SK-N-SH (cell line): ENCODE measurements around the gene DUSP5. TPM values are rescaled to one million over a fixed set of nuclear protein-coding genes. Genes with fewer than 3 reads are reported as not detected.

Experiments
- CTCF ChIA-PET: fragments of 300-600, 350-600 bp; formaldehyde crosslinking; extraction: SDS; loops from one replicate; lab custom pipeline; 2021; lab: Yijun Ruan, JAX
- POLR2A ChIA-PET: fragments of 350-600 bp; sonication (Branson Sonifier 250); formaldehyde crosslinking; extraction: SDS; loops from one replicate; lab custom pipeline; 2020; ENCODE audit warnings: antibody characterized with exemption, inconsistent platforms; lab: Yijun Ruan, JAX
- DNase-seq: peaks from one replicate; pipeline ENCODE4 v3.0.0; 2012
- H2AFZ ChIP-seq: fragments of 200-600 bp; sonication (generic); 2 replicates; pipeline ENCODE4 v1.8.1; 2016; ENCODE audit warnings: antibody characterized with exemption, mild to moderate bottlenecking, low read depth
- H3F3A ChIP-seq: fragments of 200-600 bp; sonication (generic); replicated peaks from 2 replicates; pipeline ENCODE3; 2016; ENCODE audit warnings: antibody characterized with exemption, mild to moderate bottlenecking; ENCODE audit not compliant: insufficient read depth
- H3K27ac ChIP-seq, 2 experiments: fragments of 200-500 bp in 1 of 2; fragments of 200-600 bp in 1 of 2; sonication (Bioruptor generic) in 1 of 2; sonication (generic), shearing (Covaris generic) in 1 of 2; 2 replicates each; pipeline versions ENCODE4 v1.5.1 to v1.6.1; 2014 to 2016; ENCODE audit warnings: low read depth in 2 of 2, inconsistent platforms in 1 of 2, low read length in 1 of 2, mild to moderate bottlenecking in 1 of 2, mixed read lengths in 1 of 2
- H3K27me3 ChIP-seq: fragments of 200-600 bp; sonication (generic), shearing (Covaris generic); 2 replicates; pipeline ENCODE4 v1.6.1; 2016; ENCODE audit warnings: mixed run types; ENCODE audit not compliant: insufficient read depth
- H3K36me3 ChIP-seq, 2 experiments: fragments of 200-500 bp in 1 of 2; fragments of 200-600 bp in 1 of 2; sonication (Bioruptor generic) in 1 of 2; sonication (generic) in 1 of 2; replicated peaks in 1 of 2; 2 replicates each; pipeline versions ENCODE3 to v1.5.1; 2014 to 2016; ENCODE audit warnings: low read length in 1 of 2, mild to moderate bottlenecking in 1 of 2; ENCODE audit not compliant: insufficient read depth in 2 of 2, control insufficient read depth in 1 of 2
- H3K4me1 ChIP-seq, 2 experiments: fragments of 200-500 bp in 1 of 2; fragments of 200-600 bp in 1 of 2; sonication (Bioruptor generic) in 1 of 2; sonication (generic), shearing (Covaris generic) in 1 of 2; 2 replicates each; pipeline versions ENCODE4 v1.5.1 to v1.6.1; 2014 to 2016; ENCODE audit warnings: low read depth in 1 of 2, low read length in 1 of 2, mixed run types in 1 of 2; ENCODE audit not compliant: insufficient read depth in 2 of 2, control insufficient read depth in 1 of 2
- H3K4me2 ChIP-seq: fragments of 200-600 bp; sonication (generic), shearing (Covaris generic); 2 replicates; pipeline ENCODE4 v1.6.1; 2017; ENCODE audit warnings: mixed run types
- H3K4me3 ChIP-seq, 2 experiments: fragments of 200-500 bp in 1 of 2; fragments of 200-600 bp in 1 of 2; sonication (Bioruptor generic) in 1 of 2; sonication (generic), shearing (Covaris generic) in 1 of 2; 2 replicates each; pipeline versions ENCODE4 v1.5.1 to v1.8.1; 2014 to 2016; ENCODE audit warnings: low read depth in 2 of 2, inconsistent platforms in 1 of 2, low read length in 1 of 2, mild to moderate bottlenecking in 1 of 2, mixed read lengths in 1 of 2, moderate library complexity in 1 of 2
- H3K79me2 ChIP-seq: fragments of 200-600 bp; sonication (generic); 2 replicates; pipeline ENCODE4 v1.8.1; 2017; ENCODE audit warnings: mild to moderate bottlenecking; ENCODE audit not compliant: insufficient read depth
- H3K9ac ChIP-seq: fragments of 200-600 bp; sonication (generic); 2 replicates; pipeline ENCODE4 v1.6.1; 2017; ENCODE audit warnings: mixed run types
- H3K9me2 ChIP-seq: fragments of 200-600 bp; sonication (generic); 2 replicates; pipeline ENCODE4 v1.6.1; 2017; ENCODE audit warnings: mixed run types
- H3K9me3 ChIP-seq: fragments of 200-600 bp; sonication (generic); 2 replicates; pipeline ENCODE4 v1.6.1; 2017; ENCODE audit warnings: mixed run types, mild to moderate bottlenecking, moderate library complexity
- H4K20me1 ChIP-seq: fragments of 200-600 bp; sonication (generic); 2 replicates; pipeline ENCODE4 v1.6.1; 2017; ENCODE audit warnings: mild to moderate bottlenecking, mixed run types; ENCODE audit not compliant: insufficient read depth
- CTCF ChIP-seq: fragments of 200-600 bp; sonication (generic); IDR thresholded peaks from 2 replicates; pipeline ENCODE4 v1.6.1; 2017; ENCODE audit warnings: antibody characterized with exemption, mild to moderate bottlenecking, moderate library complexity
- ELF1 ChIP-seq: IDR thresholded peaks from 2 replicates; pipeline ENCODE4 v1.4.0; 2012
- EP300 ChIP-seq, 2 experiments: IDR thresholded peaks; 2 replicates each; pipeline versions ENCODE4 v1.4.0 to v1.6.1; 2012; ENCODE audit warnings: borderline replicate concordance in 1 of 2, low read depth in 1 of 2, low read length in 1 of 2
- EZH2phosphoT487 ChIP-seq: fragments of 200-600 bp; sonication (generic); IDR thresholded peaks from 2 replicates; pipeline ENCODE4 v1.6.1; 2017; ENCODE audit warnings: low read depth, mixed run types, mild to moderate bottlenecking, antibody characterized with exemption, moderate library complexity, borderline replicate concordance
- FOXJ3 ChIP-seq: sonication (generic); formaldehyde crosslinking; IDR thresholded peaks from 2 replicates; pipeline ENCODE4 v1.5.1; 2020; ENCODE audit warnings: mild to moderate bottlenecking, missing genetic modification reagents
- FOXM1 ChIP-seq: IDR thresholded peaks from 2 replicates; pipeline ENCODE4 v1.4.0; 2012; ENCODE audit warnings: low read depth, mild to moderate bottlenecking
- JUND ChIP-seq: IDR thresholded peaks from 2 replicates; pipeline ENCODE4 v1.4.0; 2012
- MEF2A ChIP-seq: IDR thresholded peaks from 2 replicates; pipeline ENCODE4 v1.4.0; 2012; ENCODE audit warnings: low read depth, borderline replicate concordance
- MXI1 ChIP-seq: IDR thresholded peaks from 2 replicates; pipeline ENCODE4 v1.6.1; 2012; ENCODE audit warnings: mild to moderate bottlenecking, low read depth, low read length, improper control_type of control experiment
- PBX3 ChIP-seq: IDR thresholded peaks from 2 replicates; pipeline ENCODE4; 2012
- RFX5 ChIP-seq: IDR thresholded peaks from 2 replicates; pipeline ENCODE4 v1.6.1; 2012; ENCODE audit warnings: mild to moderate bottlenecking, improper control_type of control experiment, low read length
- RXRA ChIP-seq: IDR thresholded peaks from 2 replicates; pipeline ENCODE4 v1.4.0; 2012; ENCODE audit warnings: low read depth, mild to moderate bottlenecking, borderline replicate concordance
- TCF12 ChIP-seq: IDR thresholded peaks from 2 replicates; pipeline ENCODE4 v1.4.0; 2012
- YY1 ChIP-seq: IDR thresholded peaks from 2 replicates; pipeline ENCODE4 v1.4.0; 2012; ENCODE audit warnings: low read depth, mild to moderate bottlenecking
- WGBS: methylation state at CpG from one replicate; pipeline ENCODE4 v1.1.6; 2017; ENCODE audit warnings: low lambda C conversion rate; 5-methylcytosine and 5-hydroxymethylcytosine counted together
- polyA plus RNA-seq, 3 experiments: library from polyadenylated mRNA; depleted of rRNA; stranded (reverse); fragments of >200 nt; gene quantifications; 2 replicates each; pipeline ENCODE4 v1.2.3, GENCODE V29; 2012

Gene DUSP5
- polyA plus RNA-seq, 1 of the 3 experiments (the other 2 are of a cell fraction), result 52.0 TPM

GRCh38 chr10:110508159-110508788, 10.6 kb downstream of the DUSP5 start (continued):
- TF ChIP-seq PBX3 (no peak), ELF1 (no peak), YY1 (no peak), JUND (no peak), FOXJ3 (CRISPR knock-in tag) (no peak), CTCF (no peak), TCF12 (no peak)

- TF ChIP-seq JUND (no peak), PBX3 (no peak), EP300 (IDR thresholded peaks at IDR 0.05; ENCODE audit: borderline replicate concordance in 1 of 2, low read depth in 1 of 2, low read length in 1 of 2) (no peak), CTCF (no peak), RFX5 (no peak), EZH2phosphoT487 (no peak), MEF2A (no peak), MXI1 (no peak), RXRA (no peak), FOXM1 (no peak)
- no peak overlapping the region for H3K4me3 ChIP-seq
- POLR2A ChIA-PET, result no interaction called here
- peaks cover 5 to 32% of the 10 kb centered on the region in 2 experiments; a peak in 3 of 4 replicates for H3K4me1 ChIP-seq
- no peaks in the 10 kb centered on the region for H3K9me2 ChIP-seq
- no peaks in the 10 kb centered on the region for H4K20me1 ChIP-seq
- H2AFZ ChIP-seq, result no peak overlapping the region
- no peak overlapping the region for H3K4me2 ChIP-seq
- no peak overlapping the region for H3K27ac ChIP-seq
- H3K27me3 ChIP-seq, result no peaks in the 10 kb centered on the region
- H3F3A ChIP-seq, result peaks cover 15% of the 10 kb centered on the region
- no peak overlapping the region for H3K9ac ChIP-seq
- H3K9me3 ChIP-seq, result no peaks in the 10 kb centered on the region
- no peak for DNase-seq
- 94% methylated on average over 11 of the region's 11 CpGs for WGBS
- CTCF ChIA-PET, result interaction anchor here (1.1 to 2.4 kb wide), 2 partner anchors 38 to 57 kb away, joined by 4 to 8 read pairs; no protein-coding TSS in a partner anchor
- peaks cover 70% of the 10 kb centered on the region for H3K79me2 ChIP-seq
- H3K36me3 ChIP-seq, result peaks cover 30 to 50% of the 10 kb centered on the region in 2 experiments
Observed at GRCh38 chr10:110508806-110509544, 11.3 kb downstream of the DUSP5 start.
